ENCODE data around the gene NPC1L1.

DNA sequence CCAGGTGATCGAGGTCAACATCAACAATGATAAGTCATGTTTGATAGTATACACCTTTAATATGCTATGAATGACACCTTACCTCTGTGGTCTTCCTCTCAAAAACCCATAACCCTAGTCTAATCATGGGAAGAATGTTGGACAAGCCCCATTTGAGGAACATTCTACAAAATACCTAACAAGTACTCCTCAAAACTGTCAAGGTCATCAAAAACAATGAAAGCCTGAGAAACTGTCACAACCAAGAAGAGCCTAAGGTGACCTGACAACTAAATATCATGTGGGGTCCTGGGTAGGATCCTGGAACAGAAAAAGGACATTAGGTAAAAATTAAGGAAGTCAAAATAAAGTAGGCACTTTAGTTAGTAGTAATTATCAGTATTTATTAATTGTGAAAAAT is 44.7 kb downstream of the NPC1L1 start:
- TF ChIP-seq EZH2 (IDR thresholded peaks at IDR 0.05): no peak
- TF ChIP-seq POLR2AphosphoS5 (IDR thresholded peaks at IDR 0.05; ENCODE audit: borderline replicate concordance, low read depth, low read length): no peak
- no peak for TF ChIP-seq FOXP2 (optimal IDR thresholded peaks at IDR 0.05; ENCODE audit: control extremely low read depth, extremely low read length, insufficient read depth)

Data from SK-N-MC (cell line).